ENCODE measurements around the gene CCNT1. TPM values are rescaled to one million over a fixed set of nuclear protein-coding genes. Genes with fewer than 3 reads are reported as not detected.

The CCNT1 gene
- total and polyA plus RNA-seq, 2 of the 4 experiments (the other 2 are of a cell fraction) = 9.0 to 74.0 TPM

DNA sequence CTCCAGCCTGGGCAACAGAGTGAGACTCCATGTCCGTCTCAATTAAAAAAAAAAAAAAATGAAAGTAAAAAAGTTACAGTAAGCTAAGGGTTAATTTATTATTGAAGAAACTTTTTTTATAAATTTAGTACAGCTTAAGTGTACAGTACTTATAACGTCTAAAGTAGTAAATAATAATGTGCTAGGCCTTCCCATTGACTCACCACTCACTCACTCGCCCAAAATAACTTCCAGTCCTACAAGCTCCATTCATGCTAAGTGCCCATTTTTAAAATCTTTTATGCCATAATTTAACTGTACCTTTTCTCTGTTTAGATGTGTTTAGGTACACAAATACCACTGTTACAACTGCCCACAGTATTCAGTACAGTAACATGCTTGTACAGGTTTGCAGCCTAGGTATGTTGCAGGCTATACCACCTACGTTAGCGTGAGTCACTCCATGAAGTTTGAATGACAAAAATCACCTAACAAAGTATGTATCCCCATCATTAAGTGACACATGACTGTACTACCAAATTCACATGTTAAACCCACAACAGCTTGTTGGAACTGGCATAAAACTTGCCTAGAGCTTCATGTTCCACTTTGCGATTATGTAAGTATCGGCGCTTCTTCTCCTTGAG is 45.2 kb downstream of the CCNT1 start:
- Histone ChIP-seq H3K14ac (replicated peaks; ENCODE audit: low read depth, low read length) (no peak overlapping the region), H4K8ac (ENCODE audit: low read depth in 2 of 2, low read length in 2 of 2) (no peak overlapping the region), H3K4me1 (ENCODE audit: control insufficient read depth, insufficient read depth, low read length) (no peaks in the 10 kb centered on the region; the same call in 1 of the 2 replicates), H3K79me1 (ENCODE audit: low read depth in 1 of 2, low read length in 2 of 2) (peaks cover 31 to 56% of the 10 kb centered on the region in 2 experiments), H2BK120ac (ENCODE audit: low read depth, low read length) (no peak overlapping the region), H2BK20ac (ENCODE audit: low read depth, low read length) (no peak overlapping the region), H3K27me3 (ENCODE audit: control insufficient read depth, insufficient read depth, low read length) (no peaks in the 10 kb centered on the region), H3K4me2 (ENCODE audit: low read depth, low read length) (peak overlapping the region; percentile 27; the same call in 1 of the 2 replicates), H3K9me1 (ENCODE audit: insufficient read depth, low read length) (0 out of 2 replicates have a peak, but pooled peaks cover 2% of the 10 kb centered on the region), H2BK15ac (ENCODE audit: low read depth, low read length) (no peak overlapping the region), H4K5ac (ENCODE audit: low read depth, low read length) (no peak overlapping the region), H3K9ac (ENCODE audit: low read depth, low read length) (no peak overlapping the region), H3K23ac (ENCODE audit: low read depth, low read length) (no peak overlapping the region), H3K36me3 (ENCODE audit: control insufficient read depth, insufficient read depth, low read length) (peaks cover 54% of the 10 kb centered on the region), H2BK5ac (ENCODE audit: low read depth, low read length, poor library complexity, severe bottlenecking) (no peak overlapping the region), H3K18ac (ENCODE audit: low read depth, low read length) (no peak overlapping the region), H2AK5ac (ENCODE audit: low read depth, low read length) (no peak overlapping the region), H4K20me1 (ENCODE audit: insufficient read depth, low read length) (peaks cover 36% of the 10 kb centered on the region), H3K56ac (ENCODE audit: extremely low read depth, insufficient read depth, low read length) (no peak overlapping the region), H2AFZ (replicated peaks; ENCODE audit: low read length, poor library complexity) (no peak overlapping the region), H2AK9ac (replicated peaks; ENCODE audit: low read depth, low read length, poor library complexity) (no peak overlapping the region), H3K9me3 (ENCODE audit: control insufficient read depth, insufficient read depth, low read length) (no peaks in the 10 kb centered on the region), H3K4me3 (ENCODE audit: insufficient read depth, low read depth, low read length) (no peak overlapping the region), H3K4ac (ENCODE audit: low read depth, low read length) (no peak overlapping the region), H3K27ac (ENCODE audit: insufficient read depth, low read length) (no peak overlapping the region), H4K91ac (ENCODE audit: insufficient read depth, low read depth, low read length) (no peak overlapping the region)
- no TSS peak for BruUV-seq (replicated peaks)
- ATAC-seq (ENCODE audit: low read depth) (peak; percentile 74), DNase-seq (peak; percentile 67)
- ChIA-PET POLR2A (ENCODE audit: unreplicated experiment) (interaction anchor here (0.6 kb wide), 1 partner anchor 33 kb away, joined by 5 read pairs; no protein-coding TSS in a partner anchor), CTCF (interaction anchor here (0.6 kb wide), 1 partner anchor 144 kb away, joined by 3 read pairs; no protein-coding TSS in a partner anchor)
- WGBS, 2 experiments (ENCODE audit: extremely low coverage in 2 of 2, insufficient read length in 1 of 2) = 93% methylated on average over 5 of the region's 8 CpGs; no CpG with 5 or more reads in 1 of the 2 experiments
- in situ Hi-C loops (cut with MboI; ENCODE audit: low sequenced_read_pairs) = no loop called here
- TF ChIP-seq RCOR1 (IDR thresholded peaks at IDR 0.05; ENCODE audit: insufficient replicate concordance, low read length) (no peak), NFE2L2 (IDR thresholded peaks at IDR 0.05; ENCODE audit: low read depth, low read length) (no peak), RFX5 (IDR thresholded peaks at IDR 0.05; ENCODE audit: low read depth, low read length) (no peak), FOS (IDR thresholded peaks at IDR 0.05; ENCODE audit: low read depth, low read length) (no peak), CHD1 (IDR thresholded peaks at IDR 0.05; ENCODE audit: low read depth, low read length) (no peak), CEBPB (IDR thresholded peaks at IDR 0.05; ENCODE audit: low read depth, low read length) (no peak), BHLHE40 (IDR thresholded peaks at IDR 0.05; ENCODE audit: low read depth, low read length) (no peak), MXI1 (IDR thresholded peaks at IDR 0.05; ENCODE audit: borderline replicate concordance, low read depth, low read length) (no peak), RAD21 (IDR thresholded peaks at IDR 0.05; ENCODE audit: low read length) (no peak), CTCF (conservative IDR thresholded peaks at IDR 0.05; ENCODE audit: low read depth, low read length) (no peak), MAZ (IDR thresholded peaks at IDR 0.05; ENCODE audit: borderline replicate concordance, low read depth, low read length) (no peak), POLR2A (IDR thresholded peaks at IDR 0.05; ENCODE audit: low read depth, low read length) (no peak)
- intact Hi-C loops (cut with micrococcal nuclease) = no loop called here
- dilution Hi-C loops (cut with HindIII; ENCODE audit: low sequenced_read_pairs, unreplicated experiment) = no loop called here
